Measurements from ENCODE around the gene COL19A1. TPM values are rescaled to one million over a fixed set of nuclear protein-coding genes. Genes with fewer than 3 reads are reported as not detected.

COL19A1 gene
- total and polyA plus RNA-seq, 9 of the 15 experiments (the other 6 are each of a cell fraction or from before 2014, with no cell fraction given): not detected

GRCh38 chr6:69868252-69868804 is 2.0 kb downstream of the COL19A1 start:
- no peak overlapping the region for H3K27ac ChIP-seq (ENCODE audit: extremely low read depth, low read depth, low read length)
- CTCF ChIA-PET (ENCODE audit: low intra/inter-chr PET ratio): no interaction called here
- H3K9ac ChIP-seq (ENCODE audit: insufficient read depth in 1 of 2, low read depth in 2 of 2, low read length in 2 of 2): no peak overlapping the region
- no TSS peak for BruUV-seq (replicated peaks)
- no peak overlapping the region for H2AFZ ChIP-seq (ENCODE audit: low read depth, low read length)
- no peaks in the 10 kb centered on the region for H3K9me3 ChIP-seq (replicated peaks; ENCODE audit: control insufficient read depth, insufficient read depth, low read depth, low read length)
- peaks cover 4 to 13% of the 10 kb centered on the region in 2 experiments; a peak in 2 of 5 replicates for H3K4me1 ChIP-seq (replicated peaks in 1 of 2; ENCODE audit: control insufficient read depth in 2 of 2, insufficient read depth in 2 of 2, low read length in 2 of 2)
- peaks cover 18 to 24% of the 10 kb centered on the region in 2 experiments for H3K27me3 ChIP-seq (ENCODE audit: control insufficient read depth in 2 of 2, insufficient read depth in 2 of 2, low read length in 2 of 2)
- intact Hi-C loops (cut with micrococcal nuclease) (loop anchor here (5.0 kb wide), 1 partner anchor 136 kb away; no protein-coding TSS in a partner anchor), in situ Hi-C loops (cut with MboI) (no loop called here)
- H3K9me1 ChIP-seq (ENCODE audit: control insufficient read depth, insufficient read depth, low read length): no peaks in the 10 kb centered on the region
- FAIRE-seq: no peak
- no peak overlapping the region for H3K4me2 ChIP-seq (ENCODE audit: insufficient read depth, low read length)
- no peak; the same call in 2 of the 3 replicates for ATAC-seq
- TF ChIP-seq ZNF282 (CRISPR knock-in tag; IDR thresholded peaks at IDR 0.05) (no peak), RAD21 (CRISPR knock-in tag; conservative IDR thresholded peaks at IDR 0.05 in 1 of 2, IDR thresholded peaks at IDR 0.05 in 1 of 2) (peak; percentile 8 to 36; a peak in 2 of 4 replicates)
- TF ChIP-seq, protein P1, sequence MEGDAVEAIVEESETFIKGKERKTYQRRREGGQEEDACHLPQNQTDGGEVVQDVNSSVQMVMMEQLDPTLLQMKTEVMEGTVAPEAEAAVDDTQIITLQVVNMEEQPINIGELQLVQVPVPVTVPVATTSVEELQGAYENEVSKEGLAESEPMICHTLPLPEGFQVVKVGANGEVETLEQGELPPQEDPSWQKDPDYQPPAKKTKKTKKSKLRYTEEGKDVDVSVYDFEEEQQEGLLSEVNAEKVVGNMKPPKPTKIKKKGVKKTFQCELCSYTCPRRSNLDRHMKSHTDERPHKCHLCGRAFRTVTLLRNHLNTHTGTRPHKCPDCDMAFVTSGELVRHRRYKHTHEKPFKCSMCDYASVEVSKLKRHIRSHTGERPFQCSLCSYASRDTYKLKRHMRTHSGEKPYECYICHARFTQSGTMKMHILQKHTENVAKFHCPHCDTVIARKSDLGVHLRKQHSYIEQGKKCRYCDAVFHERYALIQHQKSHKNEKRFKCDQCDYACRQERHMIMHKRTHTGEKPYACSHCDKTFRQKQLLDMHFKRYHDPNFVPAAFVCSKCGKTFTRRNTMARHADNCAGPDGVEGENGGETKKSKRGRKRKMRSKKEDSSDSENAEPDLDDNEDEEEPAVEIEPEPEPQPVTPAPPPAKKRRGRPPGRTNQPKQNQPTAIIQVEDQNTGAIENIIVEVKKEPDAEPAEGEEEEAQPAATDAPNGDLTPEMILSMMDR (IDR thresholded peaks at IDR 0.05 in 2 of 3, conservative IDR thresholded peaks at IDR 0.05 in 1 of 3; ENCODE audit: insufficient read depth in 2 of 3, low read depth in 1 of 3, low read length in 3 of 3): peak in 2 of 3 experiments; percentile 27 to 36; a peak in 2 of 6 replicates
- 0% methylated on average over 1 of the region's 1 CpG for whole genome bisulfite sequencing (ENCODE audit: insufficient coverage, low coverage, missing lambda C conversion rate)
- no peaks in the 10 kb centered on the region for H3K79me2 ChIP-seq (ENCODE audit: control insufficient read depth, insufficient read depth, low read length)
- H4K20me1 ChIP-seq (replicated peaks; ENCODE audit: control insufficient read depth, insufficient read depth, low read length): no peaks in the 10 kb centered on the region
- POLR2A ChIA-PET: interaction anchor here (0.6 kb wide), 1 partner anchor 9 kb away, joined by 3 read pairs; no protein-coding TSS in a partner anchor
- H3K4me3 ChIP-seq: no peak overlapping the region
- peak in 1 of 4 experiments; percentile 6 for DNase-seq (ENCODE audit: extremely low read depth in 1 of 4, low spot score in 3 of 4)
- no peaks in the 10 kb centered on the region for H3K36me3 ChIP-seq (ENCODE audit: control insufficient read depth, insufficient read depth, low read length)
